Memory B cell (primary cell): ENCODE data around the gene GMCL1.
A peak's percentile ranks its signal among the peaks of the same experiment; 100 is the strongest.
"Not testable (repeated sequence)": the region's sequence is repeated elsewhere in the genome, so short reads cannot be mapped to it uniquely, and the experiment has no call there.

Experiments used
- ATAC-seq: fragments of 150-1000 bp; cut with Tn5 transposase; 2 replicates; pipeline ENCODE4 v1.10.0; 2021; ENCODE audit warnings: low read depth, mild to moderate bottlenecking, moderate library complexity
- DNase-seq, 2 donors: peaks; one replicate each; pipeline ENCODE4 v3.0.0; 2022; ENCODE audit warnings: low spot score in 2 of 2
- H3K27ac Mint-ChIP-seq: one replicate; pipeline ENCODE4 v1.8.0; 2022; ENCODE audit warnings: mild to moderate bottlenecking, moderate library complexity, mixed read lengths
- H3K27me3 Mint-ChIP-seq: one replicate; pipeline ENCODE4 v1.8.0; 2022; ENCODE audit warnings: mixed read lengths
- H3K36me3 Mint-ChIP-seq: one replicate; pipeline ENCODE4 v1.8.0; 2022; ENCODE audit warnings: mild to moderate bottlenecking, mixed read lengths
- H3K4me1 Mint-ChIP-seq: one replicate; pipeline ENCODE4 v1.8.0; 2022; ENCODE audit warnings: mixed read lengths
- H3K4me3 Mint-ChIP-seq: one replicate; pipeline ENCODE4 v1.8.0; 2022; ENCODE audit warnings: mild to moderate bottlenecking, moderate library complexity, mixed read lengths
- H3K9me3 Mint-ChIP-seq: one replicate; pipeline ENCODE4 v1.8.0; 2022; ENCODE audit warnings: mixed read lengths

Gene GMCL1

DNA sequence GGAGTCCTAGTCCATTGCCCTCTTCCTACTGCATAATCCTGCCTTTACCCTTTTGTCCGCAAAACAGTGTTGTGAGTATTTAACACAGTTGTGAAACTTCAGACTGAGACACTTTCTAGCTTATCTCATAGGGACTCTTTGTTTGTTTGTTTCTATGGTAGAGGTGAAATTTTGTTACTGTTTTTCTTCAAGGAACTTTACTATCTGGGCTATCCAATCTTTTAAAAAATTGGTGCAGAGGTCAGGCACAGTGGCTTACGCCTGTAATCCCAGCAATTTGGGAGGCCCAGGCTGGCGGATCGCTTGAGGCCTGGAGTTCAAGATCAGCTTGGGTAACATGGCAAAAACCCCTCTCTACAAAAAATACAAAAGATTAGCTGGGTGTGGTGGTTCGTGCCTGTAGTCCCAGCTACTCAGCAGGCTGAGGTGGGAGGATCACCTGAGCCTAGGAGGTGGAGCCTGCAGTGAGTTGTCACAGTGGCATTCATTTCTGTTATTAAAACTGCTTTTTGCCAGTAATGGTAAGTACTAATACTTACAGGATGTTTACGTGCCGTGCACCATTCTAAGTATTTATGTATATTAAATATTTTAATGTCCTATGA, 18.8 kb downstream of the GMCL1 start:
- H3K36me3 Mint-ChIP-seq: peaks cover 24% of the 10 kb centered on the region
- no peaks in the 10 kb centered on the region for H3K27me3 Mint-ChIP-seq
- no peak overlapping the region for H3K4me3 Mint-ChIP-seq
- no peak overlapping the region for H3K27ac Mint-ChIP-seq
- ATAC-seq: no peak
- no peaks in the 10 kb centered on the region for H3K9me3 Mint-ChIP-seq
- no peaks in the 10 kb centered on the region for H3K4me1 Mint-ChIP-seq
- no peak for DNase-seq

DNA sequence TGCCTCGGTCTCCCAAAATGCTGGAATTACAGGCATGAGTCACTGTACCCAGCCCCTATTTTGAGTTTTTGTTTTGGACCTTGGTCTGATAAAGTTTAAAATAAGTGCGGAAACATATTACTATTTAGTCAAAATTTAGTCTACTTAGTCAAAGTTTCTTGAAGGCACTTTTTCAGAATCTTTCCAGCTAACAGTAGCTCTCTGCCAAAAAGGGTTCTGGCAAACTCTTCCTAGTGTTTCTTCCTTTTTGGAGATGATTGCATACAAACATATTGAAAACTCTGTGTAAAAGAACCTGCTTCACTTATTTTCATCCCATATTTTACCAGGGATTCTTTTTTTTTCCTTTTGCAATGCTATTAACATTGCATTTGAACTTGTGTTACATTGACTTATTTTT, 28.8 kb downstream of the GMCL1 start:
- no peaks in the 10 kb centered on the region for H3K27me3 Mint-ChIP-seq
- no peaks in the 10 kb centered on the region for H3K9me3 Mint-ChIP-seq
- ATAC-seq (no peak), DNase-seq (no peak)
- H3K27ac Mint-ChIP-seq: no peak overlapping the region
- H3K4me1 Mint-ChIP-seq: no peaks in the 10 kb centered on the region
- H3K4me3 Mint-ChIP-seq: no peak overlapping the region
- peaks cover 11% of the 10 kb centered on the region for H3K36me3 Mint-ChIP-seq

DNA sequence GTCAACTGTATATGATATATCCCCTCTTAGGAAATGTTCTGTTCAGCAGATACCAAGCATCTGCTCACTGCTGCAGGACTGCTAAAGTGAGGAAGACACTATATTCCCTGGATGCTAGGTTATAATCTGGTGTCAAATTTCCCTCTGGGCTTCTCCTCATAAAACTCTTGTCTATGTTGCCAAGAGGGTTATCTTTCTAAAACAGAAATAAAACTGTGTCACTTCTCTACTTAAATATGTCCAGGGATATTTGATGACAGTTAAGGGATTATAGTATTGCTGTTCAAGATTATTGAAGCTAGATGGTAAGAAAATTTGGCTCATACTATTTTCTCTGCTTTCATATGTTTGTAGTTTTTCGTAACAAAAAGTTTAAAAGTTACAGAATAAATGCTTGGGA, 33.8 kb downstream of the GMCL1 start:
- Mint-ChIP-seq H3K9me3 (no peaks in the 10 kb centered on the region), H3K4me1 (no peaks in the 10 kb centered on the region), H3K4me3 (no peak overlapping the region), H3K27ac (no peak overlapping the region), H3K36me3 (peaks cover 18% of the 10 kb centered on the region), H3K27me3 (no peaks in the 10 kb centered on the region)
- DNase-seq (no peak), ATAC-seq (no peak)

DNA sequence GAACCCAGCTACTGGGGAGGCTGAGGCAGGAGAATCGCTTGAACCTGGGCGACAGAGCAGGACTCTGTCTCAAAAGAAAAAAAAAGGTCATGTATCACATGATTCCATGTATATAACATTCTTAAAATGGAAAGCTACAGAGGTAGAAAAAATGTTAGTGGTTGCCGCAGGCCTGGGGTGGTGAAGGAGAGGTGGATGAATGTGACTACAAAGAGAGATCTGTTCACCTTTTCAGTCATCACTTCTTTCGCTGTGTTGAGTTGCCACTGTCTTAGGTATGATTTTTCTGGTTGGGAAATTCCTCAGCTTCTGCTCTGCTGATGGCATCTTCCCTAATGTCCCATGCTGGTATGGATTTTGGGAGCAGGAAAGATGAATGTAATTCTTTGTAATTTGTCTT, 59.0 kb downstream of the GMCL1 start:
- no peak overlapping the region for H3K27ac Mint-ChIP-seq
- DNase-seq (no peak), ATAC-seq (no peak)
- no peak overlapping the region for H3K4me3 Mint-ChIP-seq
- H3K36me3 Mint-ChIP-seq: no peaks in the 10 kb centered on the region
- peaks cover 4% of the 10 kb centered on the region for H3K9me3 Mint-ChIP-seq
- no peaks in the 10 kb centered on the region for H3K27me3 Mint-ChIP-seq
- peaks cover 5% of the 10 kb centered on the region for H3K4me1 Mint-ChIP-seq

DNA sequence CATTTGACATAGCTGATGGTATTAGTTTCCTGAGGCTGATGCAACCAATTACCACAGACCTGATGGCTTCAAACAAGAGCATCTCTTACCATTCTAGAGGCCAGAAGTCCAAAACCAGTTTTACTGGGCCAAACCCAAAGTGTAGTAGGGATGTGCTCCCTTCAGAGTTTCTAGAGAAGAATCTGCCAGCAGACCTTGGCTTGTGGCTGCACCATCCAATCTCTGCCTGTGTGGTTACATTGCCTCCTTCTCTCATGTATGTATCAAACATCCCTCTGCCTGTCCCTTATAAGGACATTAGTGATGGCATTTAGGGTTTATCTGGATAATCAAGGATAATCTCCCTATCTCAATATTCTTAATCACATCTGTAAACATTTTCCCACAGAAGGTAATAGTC, 59.8 kb downstream of the GMCL1 start:
- Mint-ChIP-seq H3K27me3 (no peaks in the 10 kb centered on the region), H3K4me3 (no peak overlapping the region), H3K36me3 (no peaks in the 10 kb centered on the region), H3K9me3 (peaks cover 4% of the 10 kb centered on the region), H3K4me1 (peaks cover 7% of the 10 kb centered on the region), H3K27ac (no peak overlapping the region)
- ATAC-seq (no peak), DNase-seq (no peak)

DNA sequence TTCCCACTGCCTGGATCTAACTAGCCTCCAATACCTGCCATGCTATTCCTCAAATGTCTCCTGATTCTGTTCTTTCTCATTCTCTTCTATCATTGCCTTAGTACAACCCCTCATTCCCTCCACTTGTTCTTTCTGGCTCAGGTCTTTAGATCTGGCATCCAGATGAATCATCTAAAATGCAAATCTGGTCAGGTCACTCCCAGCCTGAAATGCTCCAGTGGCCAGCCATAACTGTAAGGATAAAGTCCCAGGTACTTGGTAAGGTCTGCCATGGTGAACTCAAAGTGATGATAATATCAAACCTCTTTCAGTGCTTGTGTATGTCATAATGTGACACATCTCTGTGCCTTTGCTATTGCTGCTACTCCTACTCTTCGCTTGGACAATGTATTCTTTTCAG, 61.4 kb downstream of the GMCL1 start:
- H3K4me1 Mint-ChIP-seq: peaks cover 11% of the 10 kb centered on the region

DNA sequence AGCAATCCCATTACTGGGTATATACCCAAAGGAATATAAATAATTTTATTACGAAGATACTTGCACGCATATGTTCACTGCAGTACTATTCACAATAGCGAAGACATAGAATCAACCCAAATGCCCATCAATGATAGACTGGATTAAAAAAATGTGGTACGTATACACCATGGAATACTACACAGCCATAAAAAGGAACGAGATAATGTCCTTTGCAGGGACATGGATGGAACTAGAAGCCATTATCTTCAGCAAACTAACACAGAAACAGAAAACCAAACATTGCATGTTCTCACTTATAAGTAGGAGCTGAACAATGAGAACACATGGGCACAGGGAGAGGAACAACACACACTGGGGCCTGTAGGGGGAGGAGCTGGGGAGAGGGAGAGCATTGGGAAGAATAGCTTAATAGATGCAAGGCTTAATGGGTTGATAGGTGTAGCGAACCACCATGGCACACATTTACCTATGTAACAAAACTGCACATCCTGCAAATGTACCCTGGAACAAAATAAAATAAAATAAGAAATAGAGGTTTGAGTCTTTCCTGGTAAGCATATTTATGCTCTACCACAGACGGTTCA, 63.5 kb downstream of the GMCL1 start:
- Mint-ChIP-seq H3K4me3 (peak overlapping the region; percentile 100), H3K36me3 (peaks cover 10% of the 10 kb centered on the region), H3K27ac (peak overlapping the region; percentile 97), H3K4me1 (peaks cover 19% of the 10 kb centered on the region)
- DNase-seq, H3K9me3 Mint-ChIP-seq, ATAC-seq, H3K27me3 Mint-ChIP-seq: not testable (repeated sequence)

More for the DNA sequence above, 61.4 kb downstream of the GMCL1 start:
- Mint-ChIP-seq H3K36me3 (peaks cover 2% of the 10 kb centered on the region), H3K4me3 (no peak overlapping the region), H3K27ac (no peak overlapping the region), H3K9me3 (peaks cover 4% of the 10 kb centered on the region), H3K27me3 (no peaks in the 10 kb centered on the region)
- DNase-seq (no peak), ATAC-seq (no peak)

DNA sequence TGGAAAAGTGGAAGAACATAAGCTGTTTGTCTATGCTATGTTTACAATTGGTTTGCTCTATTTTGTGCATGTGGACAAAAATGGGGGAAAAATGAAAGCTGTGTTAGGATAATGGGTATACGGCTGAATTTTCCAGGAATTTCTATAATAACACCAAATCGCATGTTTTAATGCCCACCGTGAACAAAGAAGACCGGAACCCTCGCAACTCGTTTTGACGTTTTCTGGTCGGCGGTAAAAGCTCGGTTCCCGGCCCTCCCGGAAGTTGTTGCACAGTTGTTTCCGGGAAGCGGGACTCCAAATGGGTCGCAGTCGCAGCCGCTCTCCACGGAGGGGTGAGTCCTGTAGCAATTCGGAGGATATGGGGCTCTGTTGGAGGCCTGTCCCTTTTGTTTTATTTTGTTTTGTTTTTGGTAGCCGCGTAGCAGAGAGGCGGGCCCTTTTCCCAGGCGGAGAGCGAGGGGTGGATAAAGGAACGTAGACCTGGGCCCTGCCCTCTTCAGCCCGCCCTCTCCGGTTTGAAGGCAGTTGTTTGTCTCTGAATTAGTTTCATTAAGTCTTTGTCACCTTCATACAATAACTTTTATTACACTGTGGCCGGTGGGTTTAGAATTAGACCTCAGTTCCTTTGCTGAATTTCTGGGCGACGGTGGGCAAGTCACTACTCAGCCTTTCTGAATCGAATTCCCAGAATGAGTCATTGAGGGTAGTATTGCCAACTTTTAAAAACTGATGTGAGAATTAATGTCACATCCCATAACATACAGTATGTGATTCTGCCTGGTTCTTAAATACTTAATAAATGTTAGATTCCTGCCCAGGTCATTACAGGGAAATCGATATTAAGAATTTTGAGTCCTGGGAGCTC, 64.5 kb downstream of the GMCL1 start, which contains the start of gene SNRNP27:
SNRNP27 (plus strand) TSS at position 273 of the 868 bp plus-strand sequence; CDS start at position 302, 29 bp downstream.
- Mint-ChIP-seq H3K4me3 (peak within 1 kb of the TSS; percentile 100), H3K27ac (peak within 1 kb of the TSS; percentile 97), H3K9me3 (peaks cover 4% of the 10 kb centered on the region), H3K27me3 (no peaks in the 10 kb centered on the region), H3K36me3 (peaks cover 15% of the 10 kb centered on the region), H3K4me1 (peaks cover 22% of the 10 kb centered on the region)
- DNase-seq (peak; percentile 71 to 82), ATAC-seq (peak; percentile 92)

DNA sequence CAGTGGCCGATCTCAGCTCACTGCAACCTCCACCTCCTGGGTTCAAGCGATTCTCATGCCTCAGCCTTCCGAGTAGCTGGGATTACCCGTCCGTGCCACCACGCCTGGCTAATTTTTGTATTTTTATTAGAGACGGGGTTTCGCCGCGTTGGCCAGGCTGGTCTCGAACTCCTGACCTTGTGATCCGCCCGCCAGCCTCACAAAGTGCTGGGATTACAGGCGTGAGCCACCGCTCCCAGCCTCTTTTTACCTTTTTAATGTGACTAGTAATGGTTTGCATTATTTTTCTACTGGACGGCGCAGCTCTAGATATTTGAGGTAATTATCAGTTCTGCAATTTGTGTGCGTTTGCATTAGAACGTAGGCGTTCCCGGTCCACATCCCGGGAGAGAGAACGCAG, 65.3 kb downstream of the GMCL1 start:
- DNase-seq, H3K9me3 Mint-ChIP-seq, ATAC-seq, H3K27me3 Mint-ChIP-seq: not testable (repeated sequence)
- Mint-ChIP-seq H3K27ac (peak overlapping the region; percentile 97), H3K4me1 (peaks cover 22% of the 10 kb centered on the region), H3K4me3 (peak overlapping the region; percentile 100), H3K36me3 (peaks cover 17% of the 10 kb centered on the region)

DNA sequence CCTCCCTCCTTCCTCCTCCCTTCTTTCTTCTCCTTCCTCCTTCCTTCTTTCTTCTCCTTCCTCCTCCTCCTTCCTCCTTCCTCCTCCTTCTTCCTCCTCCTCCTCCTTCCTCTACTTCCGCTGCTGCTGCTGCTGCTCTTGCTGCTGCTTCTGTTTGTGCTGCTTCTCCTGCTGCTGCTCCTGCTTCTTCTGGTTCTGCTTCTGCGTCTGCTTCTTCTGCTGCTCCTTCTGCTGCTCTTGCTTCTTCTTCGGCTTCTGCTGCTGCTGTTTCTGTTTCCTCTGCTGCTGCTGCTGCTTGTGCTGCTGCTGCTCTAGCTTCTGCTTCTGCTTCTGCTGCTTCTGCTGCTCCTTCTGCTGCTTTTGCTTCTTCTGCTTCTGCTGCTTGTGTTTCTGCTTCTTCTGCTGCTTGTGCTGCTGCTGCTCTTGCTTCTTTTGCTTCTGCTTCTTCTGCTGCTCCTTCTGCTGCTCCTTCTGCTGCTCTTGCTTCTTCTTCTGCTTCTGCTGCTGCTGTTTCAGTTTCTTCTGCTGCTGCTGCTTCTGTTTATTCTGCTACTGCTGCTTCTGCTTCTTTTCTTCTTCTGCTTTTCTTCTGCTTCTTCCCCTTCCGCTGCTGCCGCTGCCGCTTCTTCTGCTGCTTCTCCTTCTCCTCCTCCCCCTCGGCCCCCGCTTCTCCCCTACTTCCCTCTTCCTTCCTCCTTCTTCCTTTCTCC, 72.9 kb downstream of the GMCL1 start:
- Mint-ChIP-seq H3K36me3 (peaks cover 28% of the 10 kb centered on the region), H3K9me3 (peaks cover 4% of the 10 kb centered on the region), H3K4me3 (peak overlapping the region; percentile 86), H3K27ac (peak overlapping the region; percentile 76), H3K27me3 (no peaks in the 10 kb centered on the region), H3K4me1 (peaks cover 27% of the 10 kb centered on the region)
- peak; percentile 87 for ATAC-seq
- peak; percentile 23 to 44 for DNase-seq

DNA sequence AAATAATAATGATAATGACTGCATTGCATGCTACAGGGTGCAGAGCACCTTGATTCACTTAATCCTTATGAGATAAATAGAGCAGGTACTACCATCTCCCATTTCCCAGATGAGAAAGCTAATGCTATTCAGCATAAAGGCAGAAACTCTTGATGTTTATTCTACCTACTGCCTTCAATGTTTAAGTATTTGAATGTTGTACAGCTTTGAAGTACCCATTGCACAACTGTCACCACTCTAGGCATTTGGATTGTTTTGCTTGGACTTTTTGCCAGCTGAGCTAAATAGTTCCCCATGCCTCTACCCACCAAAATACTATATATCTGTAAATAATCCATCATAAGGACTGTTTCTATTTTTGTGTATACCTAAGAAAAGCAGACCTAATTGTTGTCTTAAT, 77.8 kb downstream of the GMCL1 start:
- peaks cover 3% of the 10 kb centered on the region for H3K9me3 Mint-ChIP-seq
- no peak for ATAC-seq
- peaks cover 15% of the 10 kb centered on the region for H3K36me3 Mint-ChIP-seq

DNA sequence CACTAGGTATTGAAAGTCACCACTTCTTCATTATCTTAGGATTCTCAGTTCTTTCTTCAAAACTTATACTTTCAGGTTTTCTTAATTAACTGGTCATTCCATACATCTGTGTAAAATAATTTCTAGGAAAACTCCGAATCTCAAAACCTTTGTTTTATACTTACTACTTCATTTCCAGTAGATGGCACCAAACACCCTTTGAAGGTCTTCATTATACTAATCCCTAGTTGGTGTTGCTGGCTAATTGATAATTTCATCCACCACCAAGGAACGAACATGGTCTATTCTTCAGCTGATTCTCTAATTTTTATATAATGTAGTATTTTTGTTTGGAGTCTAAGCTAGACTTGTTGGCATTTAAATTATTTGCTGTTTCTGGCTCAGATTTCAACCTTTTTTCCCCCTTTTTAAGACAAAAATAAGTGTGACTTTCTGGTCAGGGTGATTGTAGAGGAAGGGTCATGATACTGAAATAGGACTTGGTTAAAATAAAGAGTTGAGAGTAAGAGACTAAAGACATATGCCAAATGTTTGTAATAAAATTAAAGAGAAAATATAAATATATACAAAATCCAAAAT, 82.6 kb downstream of the GMCL1 start:
- DNase-seq: peak in 1 of 2 donors; percentile 56
- Mint-ChIP-seq H3K4me1 (peaks cover 8% of the 10 kb centered on the region), H3K36me3 (peaks cover 10% of the 10 kb centered on the region), H3K27ac (peak overlapping the region; percentile 63), H3K4me3 (no peak overlapping the region), H3K9me3 (no peaks in the 10 kb centered on the region), H3K27me3 (no peaks in the 10 kb centered on the region)
- ATAC-seq: no peak

More for the DNA sequence above, 77.8 kb downstream of the GMCL1 start:
- Mint-ChIP-seq H3K27me3 (no peaks in the 10 kb centered on the region), H3K27ac (no peak overlapping the region), H3K4me1 (peaks cover 8% of the 10 kb centered on the region), H3K4me3 (no peak overlapping the region)
- no peak for DNase-seq

DNA sequence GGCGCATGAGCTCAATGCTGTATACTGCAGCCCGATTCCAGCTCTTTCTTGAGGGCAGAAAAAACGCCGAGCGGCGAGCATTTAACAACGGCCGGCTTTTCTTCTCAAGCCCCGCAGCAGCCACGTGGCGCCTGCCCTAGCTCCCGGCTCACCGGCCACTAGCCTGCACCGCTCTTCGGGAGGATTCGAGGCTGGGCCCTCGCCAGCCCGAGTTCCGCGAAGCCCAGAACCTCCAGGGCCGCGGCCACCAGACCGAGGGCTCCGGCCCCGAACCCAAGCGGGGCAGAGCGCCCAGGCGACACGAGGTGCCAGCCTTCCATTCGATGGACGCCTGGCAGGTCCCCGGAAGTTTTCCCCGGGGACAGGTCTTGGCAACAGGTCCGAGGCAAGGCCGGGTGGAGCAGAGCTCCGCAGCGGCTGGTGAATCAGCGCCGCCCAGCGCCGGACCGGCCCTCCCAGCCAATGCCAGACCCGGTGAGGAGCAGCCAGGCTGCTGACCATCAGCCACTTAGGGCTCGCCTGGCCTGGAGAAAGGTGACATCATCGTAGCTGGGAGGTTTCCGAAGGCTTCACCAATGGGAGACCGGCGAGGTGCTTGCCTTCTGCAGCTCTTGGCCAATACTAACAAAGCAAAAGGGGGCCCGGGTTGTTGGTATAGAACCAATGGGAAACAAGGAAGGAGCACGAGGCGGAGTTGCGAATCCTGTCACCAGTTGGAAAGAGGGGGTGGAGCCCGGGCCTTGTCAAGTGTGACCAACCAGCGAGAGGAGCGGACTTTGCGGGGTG, 84.9 kb downstream of the GMCL1 start:
- Mint-ChIP-seq H3K27me3 (no peaks in the 10 kb centered on the region), H3K9me3 (no peaks in the 10 kb centered on the region), H3K4me3 (peak overlapping the region; percentile 82), H3K36me3 (peaks cover 4% of the 10 kb centered on the region), H3K27ac (peak overlapping the region; percentile 65), H3K4me1 (peaks cover 16% of the 10 kb centered on the region)
- DNase-seq (peak; percentile 92 to 99), ATAC-seq (peak; percentile 84)
